Karpas-422 (cell line): ENCODE measurements around the gene CELSR1. TPM values are rescaled to one million over a fixed set of nuclear protein-coding genes. Genes with fewer than 3 reads are reported as not detected.

Experiments
- DNase-seq: peaks from one replicate; pipeline ENCODE4 v3.0.0-alpha.2; 2015
- H2AFZ ChIP-seq: fragments of 200-600 bp; sonication (generic); 2 replicates; pipeline ENCODE4 v1.6.1; 2014; ENCODE audit warnings: antibody characterized with exemption, low read length, mixed read lengths
- H3K27ac ChIP-seq: fragments of 200-600 bp; sonication (generic); 2 replicates; pipeline ENCODE4 v1.5.1; 2014; ENCODE audit warnings: mild to moderate bottlenecking, low read length, moderate library complexity
- H3K27me3 ChIP-seq: fragments of 200-600 bp; sonication (generic); 2 replicates; pipeline ENCODE4 v1.6.1; 2014; ENCODE audit warnings: low read length, mixed read lengths
- H3K36me3 ChIP-seq: fragments of 200-600 bp; sonication (generic); 2 replicates; pipeline ENCODE4 v1.6.1; 2014; ENCODE audit warnings: low read length, mixed read lengths; ENCODE audit not compliant: insufficient read depth
- H3K4me1 ChIP-seq: fragments of 200-600 bp; sonication (generic); 2 replicates; pipeline ENCODE4 v1.6.1; 2014; ENCODE audit warnings: mild to moderate bottlenecking, low read length, mixed read lengths
- H3K4me2 ChIP-seq: fragments of 200-600 bp; sonication (generic); 2 replicates; pipeline ENCODE4 v1.6.1; 2014; ENCODE audit warnings: low read length, low read depth, mild to moderate bottlenecking; ENCODE audit not compliant: poor library complexity, severe bottlenecking
- H3K4me3 ChIP-seq: fragments of 200-600 bp; sonication (generic); 2 replicates; pipeline ENCODE4 v1.5.1; 2014; ENCODE audit warnings: mild to moderate bottlenecking, antibody characterized with exemption, low read length, mixed read lengths
- H3K79me2 ChIP-seq: fragments of 200-600 bp; sonication (generic); 2 replicates; pipeline ENCODE4 v1.6.1; 2014; ENCODE audit warnings: mild to moderate bottlenecking, low read length, mixed read lengths
- H3K9ac ChIP-seq: fragments of 200-600 bp; sonication (generic); 2 replicates; pipeline ENCODE4 v1.6.0; 2014; ENCODE audit warnings: low read length
- H3K9me2 ChIP-seq: fragments of 200-600 bp; sonication (generic), shearing (Covaris generic); replicated peaks from 2 replicates; pipeline ENCODE4 v1.6.0; 2014; ENCODE audit warnings: mild to moderate bottlenecking, low read length, moderate library complexity; ENCODE audit not compliant: insufficient read depth
- H3K9me3 ChIP-seq: fragments of 300-700, 200-600 bp; sonication (generic); 2 replicates; pipeline ENCODE4 v1.6.1; 2014; ENCODE audit warnings: low read length, mixed read lengths
- H4K20me1 ChIP-seq: fragments of 200-600 bp; sonication (generic); 2 replicates; pipeline ENCODE4 v1.6.1; 2014; ENCODE audit warnings: mild to moderate bottlenecking, antibody characterized with exemption, low read length, low read depth; ENCODE audit not compliant: insufficient read depth
- total RNA-seq: library from RNA; depleted of rRNA; stranded (reverse); fragments of >200 nt; shearing (Covaris generic); gene quantifications from 2 replicates; pipeline ENCODE4 v1.2.3, GENCODE V29; 2014; ENCODE audit warnings: low replicate concordance

Gene CELSR1
- total RNA-seq, 1 experiment from 2014 or later: 0.11 TPM

DNA sequence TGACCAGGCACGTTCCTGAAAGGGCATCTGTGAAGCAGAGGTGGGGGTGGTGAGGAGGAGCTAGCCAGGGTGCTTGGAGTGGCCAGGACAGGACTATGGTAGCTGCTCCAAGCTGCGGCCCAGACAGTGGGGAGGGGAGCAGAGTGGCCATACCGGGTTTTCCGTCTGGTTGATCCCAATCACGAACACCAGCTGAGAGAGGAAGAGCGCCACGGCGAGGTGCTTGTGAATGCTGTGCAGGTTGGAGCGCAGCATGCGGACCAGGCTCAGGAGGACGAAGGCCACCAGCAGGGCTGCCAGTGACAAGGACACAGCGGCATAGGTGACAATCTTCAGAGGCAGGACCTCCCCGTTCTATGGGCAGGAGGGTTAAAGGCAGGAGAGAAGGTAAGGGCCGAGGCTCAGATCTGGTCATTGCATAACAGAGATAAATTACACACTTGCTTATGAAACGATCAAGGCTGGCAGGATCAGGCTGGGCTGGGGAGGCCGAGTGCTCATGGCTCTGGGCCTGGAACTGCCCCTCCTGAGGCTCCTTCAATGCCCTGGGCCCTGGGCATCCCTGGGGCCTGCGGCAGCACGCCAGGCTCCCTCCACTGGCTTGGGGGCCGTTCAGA is 160.4 kb downstream of the CELSR1 start:
- no peaks in the 10 kb centered on the region for H3K36me3 ChIP-seq
- H3K9ac ChIP-seq: no peak overlapping the region
- no peak overlapping the region for H3K4me3 ChIP-seq
- H3K4me1 ChIP-seq: no peaks in the 10 kb centered on the region
- H3K27ac ChIP-seq: no peak overlapping the region
- no peaks in the 10 kb centered on the region for H3K79me2 ChIP-seq
- no peaks in the 10 kb centered on the region for H3K27me3 ChIP-seq
- H3K4me2 ChIP-seq: no peak overlapping the region
- no peaks in the 10 kb centered on the region for H3K9me2 ChIP-seq
- no peaks in the 10 kb centered on the region for H4K20me1 ChIP-seq
- DNase-seq: no peak
- H3K9me3 ChIP-seq: peaks cover 5% of the 10 kb centered on the region
- no peak overlapping the region for H2AFZ ChIP-seq

GRCh38 chr22:46376111-46376510 is 161.3 kb downstream of the CELSR1 start:
- DNase-seq: no peak
- Histone ChIP-seq H2AFZ (no peak overlapping the region), H3K9me3 (peaks cover 5% of the 10 kb centered on the region), H3K9me2 (no peaks in the 10 kb centered on the region), H3K4me2 (no peak overlapping the region), H3K27me3 (no peaks in the 10 kb centered on the region), H4K20me1 (no peaks in the 10 kb centered on the region), H3K27ac (no peak overlapping the region), H3K36me3 (no peaks in the 10 kb centered on the region), H3K9ac (no peak overlapping the region), H3K4me3 (no peak overlapping the region), H3K79me2 (no peaks in the 10 kb centered on the region), H3K4me1 (no peaks in the 10 kb centered on the region)

GRCh38 chr22:46374663-46375474 is 162.6 kb downstream of the CELSR1 start:
- no peaks in the 10 kb centered on the region for H3K36me3 ChIP-seq
- no peak overlapping the region for H3K9ac ChIP-seq
- H3K4me3 ChIP-seq: no peak overlapping the region
- no peak overlapping the region for H2AFZ ChIP-seq
- no peak for DNase-seq
- no peaks in the 10 kb centered on the region for H3K27me3 ChIP-seq
- peaks cover 5% of the 10 kb centered on the region for H3K9me3 ChIP-seq
- no peak overlapping the region for H3K27ac ChIP-seq
- no peaks in the 10 kb centered on the region for H4K20me1 ChIP-seq
- H3K79me2 ChIP-seq: no peaks in the 10 kb centered on the region
- H3K4me1 ChIP-seq: no peaks in the 10 kb centered on the region
- H3K9me2 ChIP-seq: no peaks in the 10 kb centered on the region
- H3K4me2 ChIP-seq: no peak overlapping the region

DNA sequence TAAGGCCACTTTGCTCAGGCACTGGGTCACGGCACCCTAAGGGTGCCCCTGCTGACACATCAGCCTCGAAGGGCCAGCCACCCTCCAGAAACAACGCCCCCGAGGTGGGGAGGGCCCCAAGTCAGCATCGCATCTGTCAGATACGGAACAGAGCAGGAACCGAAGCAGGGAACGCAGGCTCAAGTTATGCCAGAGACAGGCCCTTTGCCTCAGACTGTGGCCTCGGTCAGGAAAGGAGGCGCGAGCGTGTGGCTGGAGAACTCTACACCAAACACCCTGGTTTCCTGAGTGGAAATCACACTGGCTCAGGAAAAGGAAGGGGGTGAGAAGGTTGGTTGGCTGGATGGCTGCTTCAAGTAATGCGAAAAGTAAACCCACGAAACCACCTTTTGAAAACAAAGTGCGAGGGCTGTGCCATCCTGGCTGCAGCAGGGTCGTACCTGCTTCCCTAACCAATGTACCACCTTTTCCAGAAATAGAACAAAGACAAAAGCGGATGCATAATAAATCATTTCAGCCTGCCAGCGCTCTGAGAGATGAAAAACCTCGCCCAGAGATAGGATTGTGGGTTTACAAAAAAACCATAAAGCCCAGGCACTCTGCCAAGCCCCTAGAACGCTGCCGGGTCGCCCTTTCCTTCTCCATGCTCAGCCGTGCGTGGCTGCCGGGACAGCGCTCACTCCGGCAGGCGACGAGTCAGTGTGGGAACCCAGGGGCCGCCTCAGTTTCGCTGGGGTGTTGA is 163.3 kb downstream of the CELSR1 start:
- Histone ChIP-seq H3K9me3 (peaks cover 5% of the 10 kb centered on the region), H3K4me3 (no peak overlapping the region), H3K27me3 (no peaks in the 10 kb centered on the region), H3K79me2 (no peaks in the 10 kb centered on the region), H3K36me3 (no peaks in the 10 kb centered on the region), H3K9me2 (no peaks in the 10 kb centered on the region), H2AFZ (no peak overlapping the region), H3K9ac (no peak overlapping the region), H3K4me2 (no peak overlapping the region), H3K4me1 (no peaks in the 10 kb centered on the region), H4K20me1 (no peaks in the 10 kb centered on the region), H3K27ac (no peak overlapping the region)
- DNase-seq: no peak

DNA sequence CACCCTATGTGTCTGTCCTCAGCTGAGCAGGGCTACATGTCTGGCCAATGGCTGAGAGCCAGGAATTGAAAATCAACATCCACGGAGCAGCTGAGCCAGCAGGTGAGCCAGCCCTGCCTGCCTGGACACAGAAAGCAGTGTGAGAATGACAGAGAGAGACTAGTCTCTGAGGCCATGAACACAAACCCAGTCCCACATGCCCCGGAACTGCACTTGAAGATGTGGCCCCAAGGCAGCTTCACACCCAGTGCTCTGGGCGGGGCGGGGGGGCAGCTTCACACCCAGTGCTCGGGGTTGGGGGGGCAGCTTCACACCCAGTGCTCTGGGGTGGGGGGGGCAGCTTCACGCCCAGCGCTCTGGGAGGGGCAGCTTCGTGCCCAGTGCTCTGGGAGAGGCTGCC is 164.3 kb downstream of the CELSR1 start:
- no peak overlapping the region for H2AFZ ChIP-seq
- no peaks in the 10 kb centered on the region for H4K20me1 ChIP-seq
- no peak overlapping the region for H3K4me3 ChIP-seq
- H3K4me2 ChIP-seq: no peak overlapping the region
- no peak for DNase-seq
- H3K9ac ChIP-seq: no peak overlapping the region
- no peaks in the 10 kb centered on the region for H3K4me1 ChIP-seq
- no peaks in the 10 kb centered on the region for H3K36me3 ChIP-seq
- H3K27ac ChIP-seq: no peak overlapping the region
- H3K9me3 ChIP-seq: peaks cover 5% of the 10 kb centered on the region
- H3K79me2 ChIP-seq: no peaks in the 10 kb centered on the region
- no peaks in the 10 kb centered on the region for H3K27me3 ChIP-seq
- no peaks in the 10 kb centered on the region for H3K9me2 ChIP-seq

DNA sequence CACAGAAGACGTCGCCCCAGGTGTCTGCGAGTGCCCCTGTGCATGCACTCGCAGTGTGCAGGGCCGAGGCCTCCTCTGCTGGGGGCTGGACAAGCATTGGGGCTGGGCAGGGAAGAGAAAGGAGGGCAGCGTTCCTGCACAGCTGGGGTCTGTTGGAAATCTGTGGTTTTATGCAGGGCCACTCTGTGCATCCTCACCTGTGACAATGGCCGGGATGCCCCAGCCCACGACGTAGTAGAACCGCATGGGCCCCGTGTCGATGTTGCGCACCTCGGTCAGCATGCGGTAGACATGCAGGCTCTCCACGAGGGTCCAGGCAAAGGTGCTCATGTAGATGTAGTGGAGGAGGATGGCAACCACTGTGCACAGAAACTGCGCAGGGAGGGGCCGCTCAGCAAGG is 164.7 kb downstream of the CELSR1 start:
- DNase-seq: no peak

DNA sequence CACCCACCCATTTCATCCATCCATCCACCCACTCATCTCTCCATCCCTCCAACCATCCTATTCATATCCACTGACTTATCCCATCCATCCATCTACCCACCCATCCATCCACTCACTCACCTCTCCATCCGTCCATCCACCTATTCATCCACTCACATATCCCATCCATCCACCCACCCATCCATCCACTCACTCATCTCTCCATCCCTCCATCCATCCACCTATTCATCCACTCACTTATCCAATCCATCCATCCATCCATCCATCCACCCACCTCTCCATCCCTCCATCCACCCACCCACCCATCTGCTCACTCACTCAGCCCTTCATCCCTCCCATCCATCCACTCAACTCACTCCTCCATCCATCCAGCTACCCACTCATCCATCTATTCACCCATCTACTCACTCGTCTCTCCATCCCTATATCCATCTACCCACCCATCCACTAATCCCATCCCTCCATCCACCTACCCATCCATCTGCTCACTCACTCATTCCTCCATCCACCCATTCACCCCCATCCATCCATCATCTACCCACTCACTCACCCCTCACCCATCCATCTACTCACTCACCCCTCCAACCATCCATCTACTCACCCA is 165.7 kb downstream of the CELSR1 start:
- no peak overlapping the region for H3K4me2 ChIP-seq
- DNase-seq: no peak
- H3K27me3 ChIP-seq: no peaks in the 10 kb centered on the region
- H3K36me3 ChIP-seq: no peaks in the 10 kb centered on the region
- no peak overlapping the region for H3K27ac ChIP-seq
- peaks cover 5% of the 10 kb centered on the region for H3K9me3 ChIP-seq
- H3K79me2 ChIP-seq: no peaks in the 10 kb centered on the region
- no peak overlapping the region for H3K9ac ChIP-seq
- H4K20me1 ChIP-seq: no peaks in the 10 kb centered on the region
- H3K9me2 ChIP-seq: no peaks in the 10 kb centered on the region
- H2AFZ ChIP-seq: no peak overlapping the region
- H3K4me3 ChIP-seq: no peak overlapping the region
- peaks cover 7% of the 10 kb centered on the region for H3K4me1 ChIP-seq

More for the DNA sequence above, 164.7 kb downstream of the CELSR1 start:
- H3K9ac ChIP-seq: no peak overlapping the region
- no peaks in the 10 kb centered on the region for H3K4me1 ChIP-seq
- no peaks in the 10 kb centered on the region for H3K9me2 ChIP-seq
- H3K27me3 ChIP-seq: no peaks in the 10 kb centered on the region
- H3K4me2 ChIP-seq: no peak overlapping the region
- peaks cover 5% of the 10 kb centered on the region for H3K9me3 ChIP-seq
- no peak overlapping the region for H3K4me3 ChIP-seq
- H3K27ac ChIP-seq: no peak overlapping the region
- H3K79me2 ChIP-seq: no peaks in the 10 kb centered on the region
- no peaks in the 10 kb centered on the region for H3K36me3 ChIP-seq
- H4K20me1 ChIP-seq: no peaks in the 10 kb centered on the region
- H2AFZ ChIP-seq: no peak overlapping the region
